ENCODE data around the gene UBXN11. TPM values are rescaled to one million over a fixed set of nuclear protein-coding genes. Genes with fewer than 3 reads are reported as not detected.

The UBXN11 gene
- total RNA-seq, 4 donors from 2014 or later: 7.4 to 36.5 (median 13.4) TPM

DNA sequence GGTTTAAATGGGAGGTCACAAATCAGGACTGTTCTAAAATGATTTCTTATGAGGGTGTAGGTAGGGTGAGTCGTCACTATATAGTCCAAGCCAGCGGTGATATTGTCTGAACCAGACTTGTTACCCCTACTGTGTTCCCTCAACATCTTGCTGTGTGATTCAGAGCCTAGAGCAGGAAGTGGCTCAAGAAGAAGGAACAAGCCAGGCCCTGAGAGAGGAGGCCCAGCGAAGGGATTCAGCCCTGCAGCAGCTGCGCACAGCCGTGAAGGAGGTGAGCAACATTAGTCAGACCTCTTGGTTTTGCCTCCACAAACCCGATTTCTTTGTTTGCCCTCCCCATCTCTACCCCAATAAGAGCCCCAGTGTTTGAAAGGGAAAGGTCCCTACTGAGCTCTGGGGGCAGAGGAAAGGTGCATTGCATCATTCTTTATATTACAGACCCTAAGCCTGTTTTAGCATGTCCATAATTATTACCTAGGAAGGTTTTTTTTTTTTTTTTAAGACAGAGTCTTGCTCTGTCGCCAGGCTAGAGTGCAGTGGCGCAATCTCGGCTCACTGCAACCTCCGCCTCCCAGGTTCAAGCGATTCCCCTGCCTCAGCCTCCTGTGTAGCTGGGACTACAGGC lies 31.5 kb downstream of the UBXN11 start:
- no peak overlapping the region for H3K4me3 ChIP-seq
- H3K27ac ChIP-seq: peak overlapping the region; percentile 80 to 86
- intact Hi-C loops (cut with DNase I; ENCODE audit: low total_unique reads): no loop called here
- H3K4me1 ChIP-seq: peaks cover 3 to 15% of the 10 kb centered on the region in 2 donors
- TF ChIP-seq, protein P1, sequence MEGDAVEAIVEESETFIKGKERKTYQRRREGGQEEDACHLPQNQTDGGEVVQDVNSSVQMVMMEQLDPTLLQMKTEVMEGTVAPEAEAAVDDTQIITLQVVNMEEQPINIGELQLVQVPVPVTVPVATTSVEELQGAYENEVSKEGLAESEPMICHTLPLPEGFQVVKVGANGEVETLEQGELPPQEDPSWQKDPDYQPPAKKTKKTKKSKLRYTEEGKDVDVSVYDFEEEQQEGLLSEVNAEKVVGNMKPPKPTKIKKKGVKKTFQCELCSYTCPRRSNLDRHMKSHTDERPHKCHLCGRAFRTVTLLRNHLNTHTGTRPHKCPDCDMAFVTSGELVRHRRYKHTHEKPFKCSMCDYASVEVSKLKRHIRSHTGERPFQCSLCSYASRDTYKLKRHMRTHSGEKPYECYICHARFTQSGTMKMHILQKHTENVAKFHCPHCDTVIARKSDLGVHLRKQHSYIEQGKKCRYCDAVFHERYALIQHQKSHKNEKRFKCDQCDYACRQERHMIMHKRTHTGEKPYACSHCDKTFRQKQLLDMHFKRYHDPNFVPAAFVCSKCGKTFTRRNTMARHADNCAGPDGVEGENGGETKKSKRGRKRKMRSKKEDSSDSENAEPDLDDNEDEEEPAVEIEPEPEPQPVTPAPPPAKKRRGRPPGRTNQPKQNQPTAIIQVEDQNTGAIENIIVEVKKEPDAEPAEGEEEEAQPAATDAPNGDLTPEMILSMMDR (IDR thresholded peaks at IDR 0.05): no peak
- no peak for TF ChIP-seq POLR2A (IDR thresholded peaks at IDR 0.05)
- H3K9me3 ChIP-seq: no peaks in the 10 kb centered on the region
- no peaks in the 10 kb centered on the region for H3K36me3 ChIP-seq
- H3K27me3 ChIP-seq: no peaks in the 10 kb centered on the region
- DNase-seq: no peak

DNA sequence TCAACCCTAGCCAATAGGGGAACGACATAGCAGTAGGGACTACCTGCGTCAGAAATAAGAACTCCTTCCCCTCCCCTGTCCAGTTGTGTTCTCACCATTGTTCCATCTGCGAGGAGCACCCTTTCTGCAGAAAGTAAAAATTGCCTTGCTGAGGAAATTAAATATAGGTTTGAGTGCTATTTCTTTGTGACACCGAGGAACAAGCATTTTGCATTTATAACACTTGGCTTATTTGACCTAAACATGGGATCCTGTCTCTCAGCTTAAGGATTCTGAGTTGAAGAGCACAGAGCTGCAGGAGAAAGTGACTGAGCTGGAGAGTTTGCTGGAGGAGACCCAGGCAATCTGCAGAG lies 37.3 kb downstream of the UBXN11 start:
- Histone ChIP-seq H3K36me3 (no peaks in the 10 kb centered on the region), H3K4me3 (no peak overlapping the region), H3K4me1 (no peaks in the 10 kb centered on the region), H3K27me3 (no peaks in the 10 kb centered on the region), H3K27ac (no peak overlapping the region), H3K9me3 (no peaks in the 10 kb centered on the region)
- TF ChIP-seq POLR2A (IDR thresholded peaks at IDR 0.05): no peak
- TF ChIP-seq, protein P1 (IDR thresholded peaks at IDR 0.05): no peak
- DNase-seq: no peak
- intact Hi-C loops (cut with DNase I; ENCODE audit: low total_unique reads): no loop called here

DNA sequence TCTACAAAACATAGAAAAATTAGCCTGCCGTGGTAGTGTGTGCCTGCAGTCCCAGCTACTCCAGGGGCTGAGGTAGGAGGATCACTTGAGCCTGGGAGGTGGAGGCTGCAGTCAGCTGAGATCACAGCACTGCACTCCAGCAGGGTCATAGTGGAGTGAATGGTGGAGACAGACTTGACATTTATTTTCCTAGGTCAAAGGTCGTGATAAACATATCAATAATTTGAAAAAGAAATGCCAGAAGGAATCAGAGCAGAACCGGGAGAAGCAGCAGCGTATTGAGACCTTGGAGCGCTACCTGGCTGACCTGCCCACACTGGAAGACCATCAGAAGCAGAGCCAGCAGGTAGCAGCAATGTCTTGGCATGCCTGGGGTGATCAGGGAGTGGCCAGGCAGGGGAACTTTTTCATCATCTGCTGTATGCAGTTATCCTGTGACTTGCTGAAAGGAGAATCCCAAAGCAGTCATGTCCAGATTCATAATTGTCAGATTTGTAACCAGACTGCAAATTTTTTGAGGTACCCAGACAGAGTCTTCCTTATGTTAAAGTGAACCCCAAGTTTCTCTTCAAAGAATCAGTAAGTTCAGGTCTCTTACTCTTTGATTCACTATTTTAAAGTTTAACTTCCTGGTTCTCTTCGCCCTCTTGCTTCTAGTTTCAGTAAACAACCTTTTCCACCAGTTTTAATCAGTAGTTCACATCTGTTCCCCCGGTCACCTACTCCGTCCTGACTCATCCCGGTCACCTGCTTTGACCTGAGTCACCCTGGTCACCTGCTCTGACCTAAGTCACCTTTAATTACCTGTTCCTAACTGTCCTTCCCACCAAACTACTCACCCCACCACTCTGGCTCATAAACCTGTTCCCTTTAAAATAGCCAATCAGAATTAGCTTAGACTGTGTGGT lies 37.9 kb downstream of the UBXN11 start:
- no peaks in the 10 kb centered on the region for H3K27me3 ChIP-seq
- intact Hi-C loops (cut with DNase I; ENCODE audit: low total_unique reads): no loop called here
- H3K4me3 ChIP-seq: no peak overlapping the region
- DNase-seq: no peak
- H3K4me1 ChIP-seq: no peaks in the 10 kb centered on the region
- TF ChIP-seq, protein P1 (IDR thresholded peaks at IDR 0.05): no peak
- no peak for TF ChIP-seq POLR2A (IDR thresholded peaks at IDR 0.05)
- no peaks in the 10 kb centered on the region for H3K9me3 ChIP-seq
- H3K36me3 ChIP-seq: no peaks in the 10 kb centered on the region
- no peak overlapping the region for H3K27ac ChIP-seq

DNA sequence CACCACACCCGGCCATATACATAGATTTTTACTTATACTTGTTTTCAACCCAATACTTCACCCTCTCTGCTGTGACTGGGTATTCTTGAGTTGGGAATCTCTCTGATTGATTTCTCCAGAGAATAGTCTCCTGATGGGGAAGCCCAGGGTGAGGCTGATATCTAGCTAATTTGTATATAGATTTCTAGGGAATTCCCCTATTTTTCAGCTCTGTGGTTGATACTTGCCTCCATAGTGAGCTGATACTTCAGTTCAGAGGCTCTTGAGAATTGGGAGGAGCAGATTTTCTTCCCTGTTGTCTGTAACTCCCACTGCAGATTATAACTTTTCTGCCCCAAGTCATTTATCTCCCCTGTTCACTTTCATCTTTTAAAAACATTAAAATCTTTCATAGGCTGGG lies 41.0 kb downstream of the UBXN11 start:
- TF ChIP-seq, protein P1 (IDR thresholded peaks at IDR 0.05): no peak
- no peak for TF ChIP-seq POLR2A (IDR thresholded peaks at IDR 0.05)

DNA sequence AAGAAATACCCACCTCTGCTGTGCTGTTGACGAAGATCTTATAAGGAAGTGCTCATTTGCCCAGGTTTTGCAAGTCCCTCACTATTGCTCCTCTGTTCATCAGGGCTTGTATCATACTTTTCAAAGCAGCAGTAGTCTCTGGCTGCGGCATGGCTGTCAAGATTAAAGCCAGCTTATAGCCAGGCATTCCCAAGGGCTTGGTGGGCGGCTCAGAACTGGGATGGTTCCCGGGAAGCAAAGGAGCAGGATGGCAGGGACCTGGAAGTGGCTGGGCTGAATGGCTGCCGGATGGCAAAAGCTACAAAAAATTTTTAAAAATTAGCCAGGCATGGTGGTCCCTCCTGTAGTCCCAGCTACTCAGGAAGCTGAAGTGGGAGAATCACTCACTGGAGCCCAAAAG lies 43.2 kb downstream of the UBXN11 start:
- H3K4me3 ChIP-seq: no peak overlapping the region
- DNase-seq: no peak
- H3K27ac ChIP-seq: no peak overlapping the region
- intact Hi-C loops (cut with DNase I; ENCODE audit: low total_unique reads): no loop called here
- no peaks in the 10 kb centered on the region for H3K4me1 ChIP-seq
- H3K36me3 ChIP-seq: no peaks in the 10 kb centered on the region
- H3K27me3 ChIP-seq: no peaks in the 10 kb centered on the region
- TF ChIP-seq, protein P1 (IDR thresholded peaks at IDR 0.05): no peak
- TF ChIP-seq POLR2A (IDR thresholded peaks at IDR 0.05): no peak
- no peaks in the 10 kb centered on the region for H3K9me3 ChIP-seq

More for the DNA sequence above, 41.0 kb downstream of the UBXN11 start:
- DNase-seq: no peak
- H3K27me3 ChIP-seq: no peaks in the 10 kb centered on the region
- intact Hi-C loops (cut with DNase I; ENCODE audit: low total_unique reads): no loop called here
- H3K4me3 ChIP-seq: no peak overlapping the region
- H3K27ac ChIP-seq: no peak overlapping the region
- H3K36me3 ChIP-seq: no peaks in the 10 kb centered on the region
- H3K4me1 ChIP-seq: no peaks in the 10 kb centered on the region
- H3K9me3 ChIP-seq: no peaks in the 10 kb centered on the region
